Prostate gland (tissue), 2 donors: ENCODE results near the gene SPIN1. TPM values are rescaled to one million over a fixed set of nuclear protein-coding genes. Genes with fewer than 3 reads are reported as not detected.

Source experiments
- DNase-seq: peaks from one replicate; pipeline ENCODE4 v3.0.0-alpha.2; 2019; ENCODE audit warnings: low spot score
- H3K27ac ChIP-seq, 2 donors: fragments of 200-600 bp; sonication (generic); 2 replicates each; pipeline ENCODE4 v1.5.1; 2017 to 2019
- H3K27me3 ChIP-seq: fragments of 200-600 bp; sonication (generic); replicated peaks from 2 replicates; pipeline ENCODE4 v1.5.1; 2019; ENCODE audit not compliant: insufficient read depth
- H3K36me3 ChIP-seq, 2 donors: fragments of 200-600 bp; sonication (generic); 1 replicate in 1 of 2; 2 replicates in 1 of 2; pipeline versions ENCODE4 v1.5.1 to v1.8.1; 2017 to 2019
- H3K4me1 ChIP-seq: fragments of 200-600 bp; sonication (generic); replicated peaks from 2 replicates; pipeline ENCODE4 v1.5.1; 2019
- H3K4me3 ChIP-seq, 2 donors: fragments of 200-600 bp; sonication (generic); 2 replicates each; pipeline ENCODE4 v1.5.1; 2017 to 2019
- H3K9me3 ChIP-seq: fragments of 200-600 bp; sonication (generic); 2 replicates; pipeline ENCODE4 v1.5.1; 2017
- CTCF ChIP-seq, 4 experiments: fragments of 200-600 bp in 2 of 4; fragments of 450-650 bp in 2 of 4; sonication (generic) in 2 of 4; IDR thresholded peaks; 1 replicate in 3 of 4; 2 replicates in 1 of 4; pipeline ENCODE4 v1.5.1; 2016 to 2019; ENCODE audit warnings: antibody characterized with exemption in 4 of 4, mild to moderate bottlenecking in 2 of 4, moderate library complexity in 2 of 4
- POLR2A ChIP-seq: fragments of 450-650 bp; IDR thresholded peaks from one replicate; pipeline ENCODE4 v1.6.1; 2016; ENCODE audit warnings: antibody characterized with exemption, mild to moderate bottlenecking
- POLR2AphosphoS5 ChIP-seq: sonication (generic); formaldehyde crosslinking; IDR thresholded peaks from one replicate; pipeline ENCODE4 v1.6.1; 2017; ENCODE audit warnings: antibody characterized with exemption
- WGBS: methylation state at CpG from one replicate; pipeline ENCODE4 v1.1.5; 2018; 5-methylcytosine and 5-hydroxymethylcytosine counted together
- intact Hi-C: fragments of 100-400 bp; cut with DNase I; formaldehyde crosslinking; loops from one replicate; pipeline ENCODE4 v1.14.2; 2022
- total RNA-seq, 2 donors: library from RNA; depleted of rRNA; stranded (reverse); fragments of >200 nt; gene quantifications; one replicate each; pipeline ENCODE4 v1.1.0, GENCODE V29; 2016

The SPIN1 gene
- total RNA-seq, 2 donors from 2014 or later, result 74.5 to 98.5 TPM

- TF ChIP-seq POLR2A (no peak), CTCF (IDR thresholded peaks at IDR 0.05) (no peak), POLR2AphosphoS5 (no peak)
- intact Hi-C loops, result no loop called here
- no peaks in the 10 kb centered on the region for H3K9me3 ChIP-seq
- no peaks in the 10 kb centered on the region for H3K4me1 ChIP-seq
- H3K4me3 ChIP-seq, result no peak overlapping the region
- no peaks in the 10 kb centered on the region for H3K27me3 ChIP-seq
- H3K27ac ChIP-seq, result no peak overlapping the region
- DNase-seq, result no peak
- no peaks in the 10 kb centered on the region for H3K36me3 ChIP-seq
- WGBS, result 98% methylated on average over 6 of the region's 6 CpGs
Measured at GRCh38 chr9:88462191-88462590, 73.9 kb downstream of the SPIN1 start.

DNA sequence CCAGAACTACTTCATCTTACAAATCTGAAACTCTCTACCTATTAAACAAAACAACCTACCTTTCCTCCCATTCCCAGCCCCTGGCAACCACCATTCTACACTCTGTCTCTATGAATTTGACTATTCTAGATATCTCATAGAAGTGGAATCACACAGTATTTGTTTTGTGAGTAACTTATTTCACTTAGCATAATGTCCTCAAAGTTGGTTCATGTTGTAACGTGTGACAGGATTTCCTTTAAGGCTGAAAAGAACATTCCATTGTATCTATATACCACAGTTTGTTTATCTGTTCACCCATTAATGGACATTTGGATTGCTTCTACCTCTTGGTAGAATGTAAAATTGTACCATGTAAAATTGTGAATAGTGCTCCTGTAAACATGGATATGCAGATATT, 76.6 kb downstream of the SPIN1 start:
- Histone ChIP-seq H3K4me1 (no peaks in the 10 kb centered on the region), H3K4me3 (no peak overlapping the region), H3K27me3 (no peaks in the 10 kb centered on the region), H3K27ac (no peak overlapping the region), H3K9me3 (no peaks in the 10 kb centered on the region), H3K36me3 (no peaks in the 10 kb centered on the region)
- 43% methylated on average over 1 of the region's 1 CpG for WGBS
- DNase-seq, result no peak
- intact Hi-C loops, result no loop called here
- no peak for TF ChIP-seq POLR2A

DNA sequence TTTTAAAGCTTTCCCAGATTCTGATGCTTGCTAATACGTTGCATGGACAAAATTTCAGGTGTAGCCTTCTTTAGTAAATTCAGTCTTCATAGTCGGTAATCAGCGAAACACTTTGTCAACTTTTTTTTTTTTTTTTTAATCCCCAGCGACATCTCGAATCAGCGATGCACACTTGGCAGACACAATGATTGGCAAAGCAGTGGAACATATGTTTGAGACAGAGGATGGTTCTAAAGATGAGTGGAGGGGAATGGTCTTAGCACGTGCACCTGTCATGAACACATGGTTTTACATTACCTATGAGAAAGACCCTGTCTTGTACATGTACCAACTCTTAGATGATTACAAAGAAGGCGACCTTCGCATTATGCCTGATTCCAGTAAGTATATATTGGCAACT, 80.0 kb downstream of the SPIN1 start:
- H3K4me1 ChIP-seq, result no peaks in the 10 kb centered on the region
- H3K27me3 ChIP-seq, result no peaks in the 10 kb centered on the region
- no peak overlapping the region for H3K27ac ChIP-seq
- WGBS, result 95% methylated on average over 9 of the region's 9 CpGs
- TF ChIP-seq CTCF (IDR thresholded peaks at IDR 0.05) (no peak), POLR2AphosphoS5 (no peak), POLR2A (no peak)
- intact Hi-C loops, result no loop called here
- no peaks in the 10 kb centered on the region for H3K36me3 ChIP-seq
- H3K9me3 ChIP-seq, result no peaks in the 10 kb centered on the region
- DNase-seq, result no peak
- H3K4me3 ChIP-seq, result no peak overlapping the region

- DNase-seq, result no peak
- Histone ChIP-seq H3K4me1 (no peaks in the 10 kb centered on the region), H3K27ac (no peak overlapping the region), H3K4me3 (no peak overlapping the region), H3K36me3 (no peaks in the 10 kb centered on the region), H3K27me3 (no peaks in the 10 kb centered on the region), H3K9me3 (no peaks in the 10 kb centered on the region)
- TF ChIP-seq CTCF (IDR thresholded peaks at IDR 0.05) (no peak), POLR2A (no peak), POLR2AphosphoS5 (no peak)
- WGBS, result 84% methylated on average over 11 of the region's 11 CpGs
- intact Hi-C loops, result no loop called here
Measured at GRCh38 chr9:88476491-88477271, 88.4 kb downstream of the SPIN1 start.

- intact Hi-C loops, result no loop called here
- H3K4me1 ChIP-seq, result no peaks in the 10 kb centered on the region
- no peak for DNase-seq
- WGBS, result 94% methylated on average over 3 of the region's 3 CpGs
- H3K27ac ChIP-seq, result no peak overlapping the region
- H3K9me3 ChIP-seq, result no peaks in the 10 kb centered on the region
- H3K4me3 ChIP-seq, result no peak overlapping the region
- no peaks in the 10 kb centered on the region for H3K27me3 ChIP-seq
- TF ChIP-seq CTCF (IDR thresholded peaks at IDR 0.05) (no peak), POLR2AphosphoS5 (no peak), POLR2A (no peak)
- H3K36me3 ChIP-seq, result no peaks in the 10 kb centered on the region
Measured at GRCh38 chr9:88477300-88477751, 89.1 kb downstream of the SPIN1 start.
